ENCODE measurements around the gene ERO1B. TPM values are rescaled to one million over a fixed set of nuclear protein-coding genes. Genes with fewer than 3 reads are reported as not detected.

Gene ERO1B
- total RNA-seq, 4 donors from 2014 or later, result 7.7 to 14.8 (median 10.9) TPM

DNA sequence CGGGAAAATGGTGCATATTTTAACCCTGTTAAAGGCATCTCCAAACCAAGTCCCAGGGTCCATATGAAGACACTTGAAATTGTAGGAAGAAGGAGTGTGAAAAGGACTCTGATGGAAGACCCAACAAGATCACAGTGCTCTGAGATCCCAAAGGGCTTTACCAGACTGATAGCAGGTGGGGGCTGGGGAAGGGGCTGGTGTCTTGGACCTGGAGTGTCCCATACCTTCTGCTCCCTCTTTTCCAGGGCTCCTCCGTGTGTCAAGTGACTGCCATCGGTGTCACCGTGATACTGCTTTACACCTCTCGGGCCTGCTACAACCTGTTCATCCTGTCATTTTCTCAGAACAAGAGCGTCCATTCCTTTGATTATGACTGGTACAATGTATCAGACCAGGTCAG is 102.1 kb downstream of the ERO1B start:
- no peak for DNase-seq (ENCODE audit: low spot score)
- TF ChIP-seq CTCF (IDR thresholded peaks at IDR 0.05), result no peak
- no peak for ATAC-seq (ENCODE audit: low FRiP score)

- ATAC-seq (ENCODE audit: low FRiP score), result no peak
- DNase-seq (ENCODE audit: low spot score), result no peak
- TF ChIP-seq CTCF (IDR thresholded peaks at IDR 0.05), result no peak
Observed at GRCh38 chr1:236176337-236177336, 105.1 kb downstream of the ERO1B start.

DNA sequence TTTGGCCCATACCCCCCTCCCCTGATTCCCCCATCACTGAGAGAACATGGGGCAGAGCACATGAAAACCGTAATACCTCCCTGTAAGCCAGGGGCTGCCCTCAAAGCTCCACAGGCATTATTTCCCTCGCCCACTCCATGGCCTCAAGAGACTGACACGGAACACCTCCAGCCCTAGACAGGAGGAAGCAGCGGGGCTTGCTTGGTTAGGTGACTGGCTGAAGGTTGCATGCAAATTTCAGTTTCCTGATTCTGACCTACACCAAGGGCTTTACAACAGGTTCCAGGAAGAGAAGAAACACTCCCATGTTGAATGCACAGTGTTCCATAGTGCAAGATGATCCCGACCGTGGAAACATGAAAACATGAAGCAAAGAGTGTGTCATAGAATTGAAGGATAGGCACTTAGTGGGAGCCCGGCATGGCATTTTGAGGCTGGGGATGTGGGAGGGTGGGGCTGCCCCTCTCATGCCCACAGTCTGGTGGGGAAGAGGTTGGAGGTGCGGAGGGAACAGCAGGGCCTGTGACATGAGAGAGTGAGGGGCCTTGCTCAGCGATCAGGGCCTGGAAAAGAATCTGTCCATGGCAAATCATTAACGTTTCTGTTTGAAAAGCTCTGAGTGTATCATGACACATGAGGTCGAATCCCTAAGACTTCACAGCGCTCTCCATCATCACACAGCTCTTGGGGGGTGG is 106.0 kb downstream of the ERO1B start:
- DNase-seq (ENCODE audit: low spot score) (no peak), ATAC-seq (ENCODE audit: low FRiP score) (no peak)
- TF ChIP-seq CTCF (IDR thresholded peaks at IDR 0.05), result no peak

DNA sequence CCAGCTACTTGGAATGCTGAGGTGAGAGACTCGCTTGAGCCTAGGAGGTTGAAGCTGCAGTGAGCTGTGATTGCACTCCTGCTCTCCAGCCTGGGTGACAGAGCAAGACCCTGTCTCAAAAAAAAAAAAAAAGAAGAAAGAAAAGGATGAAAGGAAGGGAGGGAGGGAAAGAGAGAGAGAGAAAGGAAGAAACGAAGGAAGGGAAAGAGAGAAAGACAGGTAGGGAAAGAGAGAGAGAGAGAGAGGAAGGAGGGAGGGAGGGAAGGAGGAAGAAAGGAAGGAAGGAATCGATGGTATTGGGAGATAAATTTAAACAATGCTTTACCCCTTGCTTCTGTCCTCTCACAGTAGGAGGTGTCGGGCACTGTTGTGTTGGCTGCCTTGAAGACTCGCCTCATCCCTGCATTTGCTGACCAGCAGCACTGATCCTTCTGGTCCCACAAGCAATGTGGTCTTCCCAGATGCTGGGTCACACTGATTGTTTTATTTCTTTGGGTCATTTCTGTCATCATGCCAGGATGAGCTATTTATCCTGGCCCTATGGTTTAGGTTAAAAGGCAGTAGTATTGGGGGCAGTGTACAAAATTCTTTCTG is 108.5 kb downstream of the ERO1B start:
- DNase-seq (ENCODE audit: low spot score) (no peak), ATAC-seq (ENCODE audit: low FRiP score) (no peak)
- TF ChIP-seq CTCF (IDR thresholded peaks at IDR 0.05), result no peak

- no peak for TF ChIP-seq CTCF (IDR thresholded peaks at IDR 0.05)
- DNase-seq (ENCODE audit: low spot score) (no peak), ATAC-seq (ENCODE audit: low FRiP score) (no peak)
Observed at GRCh38 chr1:236172041-236172579, 109.6 kb downstream of the ERO1B start.

GRCh38 chr1:236168716-236169429 is 112.9 kb downstream of the ERO1B start:
- ATAC-seq (ENCODE audit: low FRiP score) (peak; percentile 25), DNase-seq (ENCODE audit: low spot score) (peak; percentile 70)
- TF ChIP-seq CTCF (IDR thresholded peaks at IDR 0.05), result no peak

All from omental fat pad (tissue), 4 donors.